Hepatocyte (in vitro differentiated cells): Measurements from ENCODE around the gene HSDL1.

Experiments
- EZH2 ChIP-seq: fragments of 200-600 bp; sonication (generic); IDR thresholded peaks from 2 replicates; pipeline ENCODE4 v1.6.1; 2016; ENCODE audit warnings: antibody characterized with exemption, mild to moderate bottlenecking, borderline replicate concordance
- TF ChIP-seq, protein P1 (sequence below): fragments of 200-600 bp; sonication (generic); IDR thresholded peaks from 2 replicates; pipeline ENCODE4 v1.5.1; 2016; ENCODE audit warnings: antibody characterized with exemption, mild to moderate bottlenecking; ENCODE audit not compliant: poor library complexity

DNA sequence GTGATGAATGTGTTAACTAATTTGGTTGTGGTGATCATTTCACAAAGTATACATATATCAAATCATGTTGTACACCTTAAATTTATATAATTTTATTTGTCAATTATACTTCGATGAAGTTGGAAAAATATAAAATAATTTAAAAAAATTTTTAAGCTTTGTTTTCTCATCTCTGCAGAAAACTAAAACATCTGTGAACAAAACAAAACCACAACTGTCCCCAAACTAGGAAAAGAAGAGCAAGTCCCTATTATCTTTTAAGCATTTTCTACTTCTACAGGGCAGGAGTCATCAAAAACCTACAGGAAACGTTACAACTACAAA lies 6.5 kb downstream of the HSDL1 start:
- TF ChIP-seq, protein P1, sequence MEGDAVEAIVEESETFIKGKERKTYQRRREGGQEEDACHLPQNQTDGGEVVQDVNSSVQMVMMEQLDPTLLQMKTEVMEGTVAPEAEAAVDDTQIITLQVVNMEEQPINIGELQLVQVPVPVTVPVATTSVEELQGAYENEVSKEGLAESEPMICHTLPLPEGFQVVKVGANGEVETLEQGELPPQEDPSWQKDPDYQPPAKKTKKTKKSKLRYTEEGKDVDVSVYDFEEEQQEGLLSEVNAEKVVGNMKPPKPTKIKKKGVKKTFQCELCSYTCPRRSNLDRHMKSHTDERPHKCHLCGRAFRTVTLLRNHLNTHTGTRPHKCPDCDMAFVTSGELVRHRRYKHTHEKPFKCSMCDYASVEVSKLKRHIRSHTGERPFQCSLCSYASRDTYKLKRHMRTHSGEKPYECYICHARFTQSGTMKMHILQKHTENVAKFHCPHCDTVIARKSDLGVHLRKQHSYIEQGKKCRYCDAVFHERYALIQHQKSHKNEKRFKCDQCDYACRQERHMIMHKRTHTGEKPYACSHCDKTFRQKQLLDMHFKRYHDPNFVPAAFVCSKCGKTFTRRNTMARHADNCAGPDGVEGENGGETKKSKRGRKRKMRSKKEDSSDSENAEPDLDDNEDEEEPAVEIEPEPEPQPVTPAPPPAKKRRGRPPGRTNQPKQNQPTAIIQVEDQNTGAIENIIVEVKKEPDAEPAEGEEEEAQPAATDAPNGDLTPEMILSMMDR = no peak
- TF ChIP-seq EZH2 = no peak
